ENCODE measurements around the gene MLH1. TPM values are rescaled to one million over a fixed set of nuclear protein-coding genes. Genes with fewer than 3 reads are reported as not detected.
"Not testable (repeated sequence)": the region's sequence is repeated elsewhere in the genome, so short reads cannot be mapped to it uniquely, and the experiment has no call there.

The MLH1 gene
- total RNA-seq, 1 donor from 2014 or later = 38.8 TPM

DNA sequence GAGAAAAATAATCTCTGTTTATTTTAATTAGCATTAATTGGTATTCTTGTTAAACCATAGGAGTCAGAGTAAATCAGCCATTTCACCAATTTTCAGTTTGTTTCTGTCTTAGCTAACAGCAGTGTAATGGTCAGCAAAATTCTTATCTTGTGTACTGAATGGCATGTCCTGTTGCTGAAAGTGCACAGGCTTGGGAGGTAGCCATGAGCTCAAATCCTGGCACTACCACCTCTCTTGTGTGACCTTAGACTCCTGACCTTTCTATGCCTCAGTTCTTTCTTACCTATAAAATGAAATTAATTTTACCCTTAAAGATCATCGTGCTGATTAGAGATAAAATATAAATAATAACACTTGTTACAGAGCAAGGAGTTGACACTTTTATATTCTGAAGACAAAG lies 35.8 kb downstream of the MLH1 start:
- intact Hi-C loops (cut with micrococcal nuclease) = no loop called here
- ATAC-seq = peak; percentile 81
- peak; percentile 42 for DNase-seq

GRCh38 chr3:37029516-37030163 lies 36.3 kb downstream of the MLH1 start:
- intact Hi-C loops (cut with micrococcal nuclease) = no loop called here
- ATAC-seq = no peak

GRCh38 chr3:37030588-37030987 lies 37.3 kb downstream of the MLH1 start:
- intact Hi-C loops (cut with micrococcal nuclease) = no loop called here
- DNase-seq (no peak), ATAC-seq (no peak)

More at GRCh38 chr3:37029516-37030163, 36.3 kb downstream of the MLH1 start:
- DNase-seq = no peak

DNA sequence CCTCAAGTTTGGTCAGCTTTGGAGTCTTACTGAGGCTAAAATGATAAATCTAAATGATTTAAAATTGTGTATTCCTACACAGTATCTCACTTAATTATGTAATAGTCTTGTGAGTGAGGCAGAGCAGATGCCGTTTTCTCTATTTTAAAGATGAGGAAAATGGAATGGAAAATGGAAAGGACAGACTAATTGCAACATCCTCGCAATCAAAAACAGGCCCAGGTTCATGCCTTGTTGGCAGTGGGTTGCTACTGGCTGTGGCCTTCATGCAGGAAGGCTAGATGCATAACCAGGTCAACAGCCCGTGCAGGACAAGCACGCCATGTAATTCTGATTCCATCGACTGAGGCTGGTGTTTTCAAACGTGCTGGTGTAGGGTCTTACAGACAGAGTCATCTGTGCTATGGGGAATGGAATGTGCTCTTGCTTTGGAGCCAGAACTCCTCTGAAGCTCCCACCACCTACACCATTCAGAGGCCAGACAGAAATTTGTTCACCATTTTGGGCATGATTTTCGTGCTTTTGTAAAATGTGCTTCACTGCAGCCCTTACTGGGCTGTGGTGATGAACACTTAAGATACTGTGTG lies 37.9 kb downstream of the MLH1 start:
- ATAC-seq (peak; percentile 21), DNase-seq (no peak)
- intact Hi-C loops (cut with micrococcal nuclease) = no loop called here

DNA sequence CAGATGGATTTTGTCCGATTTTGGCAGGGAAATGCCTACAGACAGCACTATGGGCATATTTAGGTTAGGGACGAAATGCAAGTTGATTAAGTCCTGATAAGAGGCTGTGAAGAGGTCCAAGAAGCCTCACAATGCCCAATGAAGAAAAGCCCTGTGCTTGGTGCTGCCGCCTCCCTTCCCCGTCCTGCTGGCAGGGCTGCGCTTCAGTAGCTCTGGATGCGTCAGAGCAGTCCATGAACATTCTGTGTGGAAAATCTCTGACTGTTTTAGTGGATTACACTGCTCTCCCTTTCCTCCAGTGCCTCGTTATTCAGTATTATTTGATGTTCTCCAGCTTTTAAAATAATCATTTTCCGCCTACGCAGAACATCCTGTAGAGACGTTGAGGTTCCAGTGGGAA lies 39.6 kb downstream of the MLH1 start:
- peak; percentile 28 for ATAC-seq

DNA sequence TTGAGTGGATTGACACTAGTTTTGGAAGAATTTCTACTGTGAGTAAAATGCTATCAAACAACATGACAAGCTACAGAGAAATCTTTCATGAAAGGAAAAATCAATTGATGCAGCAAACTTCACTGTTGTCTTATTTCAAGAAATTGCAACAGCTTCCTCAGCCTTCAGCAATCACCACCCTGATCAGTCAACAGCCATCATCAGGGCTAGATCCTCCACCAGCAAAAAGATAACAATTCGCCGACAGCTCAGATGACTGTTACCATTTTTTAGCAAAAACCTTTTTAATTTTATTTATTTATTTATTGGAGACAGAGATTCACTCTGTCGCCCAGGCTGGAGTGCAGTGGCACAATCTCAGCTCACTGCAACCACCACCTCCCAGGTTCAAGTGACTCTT lies 44.0 kb downstream of the MLH1 start:
- intact Hi-C loops (cut with micrococcal nuclease) = no loop called here
- ATAC-seq = no peak
- DNase-seq = no peak

More for the DNA sequence above, 39.6 kb downstream of the MLH1 start:
- DNase-seq = peak; percentile 31
- intact Hi-C loops (cut with micrococcal nuclease) = no loop called here

DNA sequence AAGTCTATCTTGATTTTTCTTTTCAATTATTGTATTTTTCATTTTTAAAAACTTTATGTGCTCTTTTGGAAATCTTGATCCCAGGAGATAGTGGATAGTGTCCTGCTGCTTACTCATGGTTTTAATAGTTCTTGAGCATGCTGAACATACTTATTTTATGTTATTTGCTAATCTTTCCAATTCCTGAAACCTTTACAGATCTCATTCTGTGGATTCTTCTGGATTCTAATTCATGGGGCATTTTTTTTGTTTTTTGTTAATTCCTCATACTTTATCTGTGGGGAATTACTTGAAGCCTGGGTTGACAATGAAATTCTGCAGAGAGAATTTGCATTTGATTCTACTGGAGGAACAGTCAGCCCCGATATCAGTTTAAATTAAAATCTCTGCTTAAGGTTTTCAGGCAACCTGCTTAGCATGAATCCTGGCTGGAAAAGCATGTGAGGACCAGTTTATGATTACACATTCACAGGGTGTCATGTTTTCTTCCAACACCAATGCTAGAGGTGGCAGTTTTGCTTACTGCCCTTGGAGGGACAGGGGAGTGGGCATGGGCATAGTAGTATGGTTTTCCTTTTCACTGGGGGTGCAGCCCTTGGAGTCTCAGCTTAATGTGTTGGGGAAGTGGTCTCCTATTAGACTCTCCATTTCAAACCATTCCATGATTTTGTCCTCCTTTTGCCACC lies 46.0 kb downstream of the MLH1 start:
- DNase-seq = no peak
- ATAC-seq = no peak
- intact Hi-C loops (cut with micrococcal nuclease) = no loop called here

GRCh38 chr3:37040231-37040630 lies 46.9 kb downstream of the MLH1 start:
- no peak for ATAC-seq
- no peak for DNase-seq
- intact Hi-C loops (cut with micrococcal nuclease) = no loop called here

DNA sequence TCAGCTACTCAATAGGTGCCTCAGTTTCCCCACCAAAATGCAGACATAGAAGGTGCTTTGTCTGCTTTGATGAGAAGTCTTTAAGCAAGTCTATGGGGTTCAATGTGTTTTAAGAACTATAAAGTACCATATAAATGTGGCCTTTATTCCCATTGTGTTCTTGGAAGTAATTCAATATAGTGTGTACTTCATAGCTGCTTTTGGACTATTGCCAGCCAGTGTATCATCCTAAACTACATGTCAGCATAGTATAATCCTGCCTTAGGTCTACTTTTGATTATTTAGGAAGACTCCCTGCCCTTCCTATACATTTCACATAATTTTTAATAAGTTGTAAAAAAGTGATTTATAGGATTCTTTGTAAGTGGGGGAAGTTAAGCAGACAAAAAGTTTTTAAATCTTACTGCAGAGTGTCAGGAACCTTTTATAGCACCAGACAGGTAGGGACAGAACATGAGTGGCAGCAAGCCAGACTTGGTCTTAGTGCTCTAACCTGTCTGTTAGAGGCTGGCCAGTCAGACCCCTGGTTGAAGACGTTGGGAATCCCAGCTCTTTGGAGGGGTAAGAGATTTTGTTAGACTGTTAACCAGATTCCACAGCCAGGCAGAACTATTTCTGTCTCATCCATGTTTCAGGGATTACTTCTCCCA lies 48.4 kb downstream of the MLH1 start:
- DNase-seq (no peak), ATAC-seq (peak; percentile 60)
- intact Hi-C loops (cut with micrococcal nuclease) = no loop called here

- ATAC-seq; intact Hi-C loops (cut with micrococcal nuclease); DNase-seq: not testable (repeated sequence)
Observed at GRCh38 chr3:37042712-37043111, 49.4 kb downstream of the MLH1 start.

DNA sequence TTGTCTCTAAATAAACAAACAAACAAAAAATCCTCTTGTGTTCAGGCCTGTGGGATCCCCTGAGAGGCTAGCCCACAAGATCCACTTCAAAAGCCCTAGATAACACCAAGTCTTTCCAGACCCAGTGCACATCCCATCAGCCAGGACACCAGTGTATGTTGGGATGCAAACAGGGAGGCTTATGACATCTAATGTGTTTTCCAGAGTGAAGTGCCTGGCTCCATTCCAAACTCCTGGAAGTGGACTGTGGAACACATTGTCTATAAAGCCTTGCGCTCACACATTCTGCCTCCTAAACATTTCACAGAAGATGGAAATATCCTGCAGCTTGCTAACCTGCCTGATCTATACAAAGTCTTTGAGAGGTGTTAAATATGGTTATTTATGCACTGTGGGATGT lies 57.0 kb downstream of the MLH1 start:
- intact Hi-C loops (cut with micrococcal nuclease) = no loop called here
- peak; percentile 59 for ATAC-seq

DNA sequence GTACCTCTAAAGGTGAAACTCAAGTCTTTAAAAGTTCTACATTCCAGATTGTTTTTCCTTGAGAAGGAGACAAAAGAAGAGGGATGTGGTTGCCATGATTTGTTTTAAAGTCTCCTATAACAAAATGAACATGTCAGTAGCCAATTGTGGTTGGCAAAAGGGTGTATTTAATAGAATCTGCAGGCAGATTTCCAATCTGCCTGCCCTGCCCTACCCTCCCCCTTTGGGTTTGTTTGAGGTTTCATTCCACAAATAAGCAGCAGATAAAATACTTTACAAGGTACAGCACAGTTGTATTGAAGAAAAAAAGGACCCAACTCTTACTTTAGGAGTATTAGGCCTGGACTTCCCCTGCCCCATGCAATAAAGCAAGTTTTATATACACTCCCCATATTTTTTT lies 59.5 kb downstream of the MLH1 start:
- no peak for DNase-seq
- intact Hi-C loops (cut with micrococcal nuclease) = no loop called here
- ATAC-seq = peak; percentile 24

More for the DNA sequence above, 57.0 kb downstream of the MLH1 start:
- DNase-seq = no peak

GRCh38 chr3:37053337-37053736 lies 60.0 kb downstream of the MLH1 start:
- DNase-seq (peak; percentile 45), ATAC-seq (peak; percentile 18)
- intact Hi-C loops (cut with micrococcal nuclease) = no loop called here

GRCh38 chr3:37053753-37054152 lies 60.4 kb downstream of the MLH1 start:
- ATAC-seq (peak; percentile 3), DNase-seq (no peak)
- intact Hi-C loops (cut with micrococcal nuclease) = no loop called here

GRCh38 chr3:37054370-37054769 lies 61.1 kb downstream of the MLH1 start:
- DNase-seq = no peak
- intact Hi-C loops (cut with micrococcal nuclease) = no loop called here
- ATAC-seq = peak; percentile 88

DNA sequence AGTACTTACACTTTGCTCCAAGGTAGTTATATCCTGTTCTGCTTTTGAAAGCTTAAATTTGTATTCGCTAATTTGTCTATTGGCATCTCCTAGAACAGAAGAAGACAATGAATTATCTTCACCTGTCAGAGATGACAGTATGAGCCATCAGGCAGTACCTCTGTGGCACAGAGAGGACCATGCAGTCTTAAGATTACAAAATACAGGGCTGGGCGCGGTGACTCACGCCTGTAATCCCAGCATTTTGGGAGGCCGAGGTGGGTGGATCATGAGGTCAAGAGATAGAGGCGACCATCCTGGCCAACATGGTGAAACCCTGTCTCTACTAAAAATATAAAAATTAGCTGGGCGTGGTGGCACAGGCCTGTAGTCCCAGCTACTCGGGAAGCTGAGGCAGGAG lies 61.8 kb downstream of the MLH1 start:
- intact Hi-C loops (cut with micrococcal nuclease); DNase-seq; ATAC-seq: not testable (repeated sequence)

DNA sequence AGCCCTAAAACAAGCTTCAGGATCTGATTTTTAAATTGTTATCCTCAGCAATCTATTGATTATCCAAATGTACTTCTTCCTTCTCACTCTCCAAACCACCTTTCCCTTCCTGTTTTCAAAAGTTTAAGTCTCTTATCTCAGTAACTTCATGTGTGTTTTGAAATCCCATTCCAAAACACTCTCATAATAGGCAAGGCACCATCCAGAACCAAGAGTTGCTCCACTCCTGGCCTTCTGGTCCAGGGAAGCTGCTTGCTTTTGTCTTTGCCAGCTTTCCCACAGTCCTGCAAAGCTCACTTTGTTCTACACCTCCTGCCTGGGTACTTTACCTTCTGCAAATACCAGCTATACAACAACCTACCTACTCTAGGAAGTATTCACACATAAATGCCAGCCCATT lies 63.5 kb downstream of the MLH1 start:
- ATAC-seq = peak; percentile 9
- no peak for DNase-seq
- intact Hi-C loops (cut with micrococcal nuclease) = no loop called here

DNA sequence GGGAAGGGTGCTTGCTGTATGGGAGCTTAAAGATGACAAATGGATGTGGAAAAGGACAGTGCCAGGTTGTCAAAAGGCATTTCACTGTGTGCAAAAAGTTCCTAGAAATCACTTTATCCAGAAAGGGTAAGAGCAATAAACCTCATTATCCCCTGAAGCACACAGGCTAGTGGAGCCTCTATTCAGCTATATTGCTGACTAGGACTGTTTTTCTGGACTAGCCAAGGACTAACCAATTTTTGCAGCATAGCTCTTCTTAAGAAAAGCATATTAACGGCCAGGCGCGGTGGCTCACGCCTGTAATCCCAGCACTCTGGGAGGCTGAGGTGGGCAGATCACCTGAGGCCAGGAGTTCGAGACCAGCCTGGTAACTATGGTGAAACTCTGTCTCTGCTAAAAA lies 64.8 kb downstream of the MLH1 start:
- intact Hi-C loops (cut with micrococcal nuclease) = no loop called here

GRCh38 chr3:37064747-37065146 lies 71.4 kb downstream of the MLH1 start:
- intact Hi-C loops (cut with micrococcal nuclease) = no loop called here
- DNase-seq (no peak), ATAC-seq (no peak)

More for the DNA sequence above, 64.8 kb downstream of the MLH1 start:
- ATAC-seq = no peak
- no peak for DNase-seq

DNA sequence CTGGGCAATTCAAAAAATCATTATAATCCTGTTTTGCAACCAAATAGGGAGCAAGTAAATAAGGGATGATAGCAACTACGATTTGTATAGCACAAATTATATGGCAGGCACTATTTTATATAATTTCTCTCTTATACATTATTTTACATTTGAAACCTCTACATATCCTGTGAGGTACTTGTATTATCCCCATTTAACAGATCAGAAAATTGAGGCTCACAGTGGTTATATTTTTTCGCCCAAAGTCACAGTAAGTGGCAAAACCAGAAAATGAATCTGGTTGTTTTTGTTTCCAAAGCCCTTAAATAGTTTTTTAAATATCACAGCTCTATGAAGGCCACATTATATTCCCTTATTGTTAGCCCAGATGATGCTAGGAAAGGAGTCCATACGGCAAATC lies 74.3 kb downstream of the MLH1 start:
- intact Hi-C loops (cut with micrococcal nuclease) = no loop called here
- DNase-seq (no peak), ATAC-seq (no peak)
